HG03039 (cell line): ENCODE data around the gene CBX6.

Experiments
- ATAC-seq: cut with Tn5 transposase; IDR thresholded peaks from one replicate; pipeline ENCODE4 v1.9.1; 2021; ENCODE audit warnings: mild to moderate bottlenecking, moderate library complexity; ENCODE audit not compliant: unreplicated experiment

CBX6 gene

GRCh38 chr22:38841211-38841610, 30.8 kb downstream of the CBX6 start:
- ATAC-seq: no peak

- ATAC-seq: no peak
These were observed 31.9 kb downstream of the CBX6 start for GRCh38 chr22:38840129-38840528.

GRCh38 chr22:38839686-38840085, 32.3 kb downstream of the CBX6 start:
- ATAC-seq: no peak

- ATAC-seq: no peak
These were observed 34.5 kb downstream of the CBX6 start for GRCh38 chr22:38837414-38837928.

GRCh38 chr22:38835888-38836301, 36.1 kb downstream of the CBX6 start:
- ATAC-seq: no peak

GRCh38 chr22:38834991-38835390, 37.0 kb downstream of the CBX6 start:
- no peak for ATAC-seq

GRCh38 chr22:38834215-38834953, 37.6 kb downstream of the CBX6 start:
- no peak for ATAC-seq

GRCh38 chr22:38833061-38833460, 39.0 kb downstream of the CBX6 start:
- ATAC-seq: no peak

GRCh38 chr22:38832005-38832978, 39.7 kb downstream of the CBX6 start:
- ATAC-seq: no peak

GRCh38 chr22:38831166-38831945, 40.7 kb downstream of the CBX6 start:
- ATAC-seq: no peak

GRCh38 chr22:38830845-38831108, 41.2 kb downstream of the CBX6 start:
- ATAC-seq: no peak

- ATAC-seq: no peak
These were observed 41.8 kb downstream of the CBX6 start for GRCh38 chr22:38830026-38830844.

- no peak for ATAC-seq
These were observed 42.5 kb downstream of the CBX6 start for GRCh38 chr22:38829485-38829884.

GRCh38 chr22:38828616-38829205, 43.3 kb downstream of the CBX6 start:
- ATAC-seq: no peak

- ATAC-seq: no peak
These were observed 43.8 kb downstream of the CBX6 start for GRCh38 chr22:38828191-38828590.

GRCh38 chr22:38827510-38827909, 44.5 kb downstream of the CBX6 start:
- ATAC-seq: no peak

- ATAC-seq: no peak
These were observed 45.2 kb downstream of the CBX6 start for GRCh38 chr22:38826801-38827200.

- ATAC-seq: no peak
These were observed 45.6 kb downstream of the CBX6 start for GRCh38 chr22:38826386-38826785.

GRCh38 chr22:38824585-38824984, 47.4 kb downstream of the CBX6 start:
- ATAC-seq: no peak

- no peak for ATAC-seq
These were observed 48.4 kb downstream of the CBX6 start for GRCh38 chr22:38823637-38824036.
